ENCODE measurements around the gene CLDN9.

CLDN9 gene

GRCh38 chr16:3020604-3021448 is 8.1 kb downstream of the CLDN9 start:
- DNase-seq: peak; percentile 88

- DNase-seq: peak; percentile 92
Observed at GRCh38 chr16:3021449-3022207, 8.9 kb downstream of the CLDN9 start.

GRCh38 chr16:3022208-3022683 is 9.5 kb downstream of the CLDN9 start:
- peak; percentile 92 for DNase-seq

- DNase-seq: peak; percentile 42
Observed at GRCh38 chr16:3022684-3023414, 10.1 kb downstream of the CLDN9 start.

- peak; percentile 47 for DNase-seq
Observed at GRCh38 chr16:3023415-3023668, 10.6 kb downstream of the CLDN9 start.

- peak; percentile 98 for DNase-seq
Observed at GRCh38 chr16:3023669-3024478, 11.2 kb downstream of the CLDN9 start, which contains the start of the genes HCFC1R1 and THOC6. HCFC1R1 (minus strand) TSS chr16:3023942; CDS start chr16:3023941, 1 bp downstream. THOC6 (plus strand) TSS chr16:3024035; CDS start chr16:3024327, 292 bp downstream.

- no peak for DNase-seq
Observed at GRCh38 chr16:3025032-3026002, 12.6 kb downstream of the CLDN9 start.

- DNase-seq: no peak
Observed at GRCh38 chr16:3026003-3026378, 13.3 kb downstream of the CLDN9 start.

- no peak for DNase-seq
Observed at GRCh38 chr16:3026609-3027488, 14.1 kb downstream of the CLDN9 start.

- DNase-seq: no peak
Observed at GRCh38 chr16:3027489-3027795, 14.7 kb downstream of the CLDN9 start.

GRCh38 chr16:3027983-3028715 is 15.4 kb downstream of the CLDN9 start:
- DNase-seq: peak; percentile 96

GRCh38 chr16:3028716-3029319 is 16.1 kb downstream of the CLDN9 start:
- no peak for DNase-seq

GRCh38 chr16:3029491-3030221 is 16.9 kb downstream of the CLDN9 start:
- peak; percentile 56 for DNase-seq

- DNase-seq: no peak
Observed at GRCh38 chr16:3030222-3031212, 17.8 kb downstream of the CLDN9 start.

GRCh38 chr16:3032624-3033023 is 19.9 kb downstream of the CLDN9 start:
- no peak for DNase-seq

- DNase-seq: no peak
Observed at GRCh38 chr16:3035289-3035971, 22.7 kb downstream of the CLDN9 start.
